Suprapubic skin (tissue), 3 donors: ENCODE data around the gene ZBTB16.

ENCODE experiments used
- CTCF ChIP-seq, 2 donors: fragments of 200-600 bp in 1 of 2; fragments of 450-650 bp in 1 of 2; sonication (generic) in 1 of 2; IDR thresholded peaks; one replicate each; pipeline ENCODE4 v1.5.1; 2016 to 2019; ENCODE audit warnings: antibody characterized with exemption in 2 of 2, mild to moderate bottlenecking in 1 of 2, moderate library complexity in 1 of 2
- EP300 ChIP-seq: sonication (generic); formaldehyde crosslinking; IDR thresholded peaks from one replicate; pipeline ENCODE4 v1.6.1; 2017; ENCODE audit warnings: antibody characterized with exemption

GRCh38 chr11:114269498-114269897 lies 210.0 kb downstream of the ZBTB16 start:
- TF ChIP-seq CTCF (IDR thresholded peaks at IDR 0.05) (no peak), EP300 (no peak)
